Tongue (tissue), 3 donors: ENCODE data around the gene ZZZ3. TPM values are rescaled to one million over a fixed set of nuclear protein-coding genes. Genes with fewer than 3 reads are reported as not detected.
"Not testable (repeated sequence)": the region's sequence is repeated elsewhere in the genome, so short reads cannot be mapped to it uniquely, and the experiment has no call there.

Experiments used
- DNase-seq: peaks from one replicate; pipeline ENCODE4 v3.0.0-alpha.2; 2015
- small RNA-seq: library from RNA; depleted of rRNA; stranded (forward); fragments of <200 nt; gene quantifications from one replicate; pipeline ENCODE3, GENCODE V24; 2014; ENCODE audit warnings: low replicate concordance
- total RNA-seq: library from RNA; depleted of rRNA; stranded (reverse); fragments of >200 nt; gene quantifications from one replicate; pipeline ENCODE4 v1.2.3, GENCODE V29; 2014

ZZZ3 gene
- total RNA-seq, 1 donor from 2014 or later: 98.3 TPM

DNA sequence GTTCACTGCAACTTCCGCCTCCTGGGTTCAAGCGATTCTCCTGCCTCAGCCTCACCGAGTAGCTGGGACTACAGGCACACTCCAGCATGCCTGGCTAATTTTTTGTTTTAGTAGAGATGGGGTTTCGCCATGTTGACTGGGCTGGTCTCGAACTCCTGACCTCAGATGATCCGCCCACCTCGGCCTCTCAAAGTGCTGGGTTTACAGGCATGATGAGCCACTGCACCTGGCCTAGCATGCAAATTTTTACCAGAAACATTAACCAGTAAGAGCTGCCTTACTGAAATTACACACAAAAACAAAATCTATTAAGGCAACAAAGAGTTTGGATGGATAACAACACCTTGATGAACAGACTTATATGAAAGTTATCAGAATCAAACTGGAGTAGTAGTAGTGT, 12.1 kb downstream of the ZZZ3 start:
- DNase-seq: no peak

DNA sequence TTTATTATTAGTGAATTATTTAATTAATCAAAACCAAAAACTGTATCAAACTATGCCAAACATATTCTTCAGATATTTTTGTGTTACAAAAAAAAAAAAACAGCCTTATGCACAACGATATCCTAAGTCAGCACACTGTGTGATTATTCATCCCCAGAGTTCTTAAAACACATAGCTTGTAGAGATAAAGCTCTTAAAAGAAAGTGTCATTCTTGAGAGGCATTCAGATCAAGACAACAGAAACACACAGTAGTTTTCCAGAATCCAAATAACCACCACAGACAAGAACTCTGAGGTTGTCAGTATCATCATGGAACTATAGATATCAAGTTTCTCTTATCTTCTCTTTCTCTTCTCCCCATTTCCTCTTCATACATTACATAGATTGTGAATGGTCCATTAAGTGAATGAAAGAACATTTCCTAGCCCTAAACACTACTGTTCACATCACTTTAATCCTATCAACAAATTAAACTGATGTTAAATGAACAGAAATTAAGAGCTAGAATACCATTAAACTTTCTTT, 13.5 kb downstream of the ZZZ3 start:
- DNase-seq: no peak

DNA sequence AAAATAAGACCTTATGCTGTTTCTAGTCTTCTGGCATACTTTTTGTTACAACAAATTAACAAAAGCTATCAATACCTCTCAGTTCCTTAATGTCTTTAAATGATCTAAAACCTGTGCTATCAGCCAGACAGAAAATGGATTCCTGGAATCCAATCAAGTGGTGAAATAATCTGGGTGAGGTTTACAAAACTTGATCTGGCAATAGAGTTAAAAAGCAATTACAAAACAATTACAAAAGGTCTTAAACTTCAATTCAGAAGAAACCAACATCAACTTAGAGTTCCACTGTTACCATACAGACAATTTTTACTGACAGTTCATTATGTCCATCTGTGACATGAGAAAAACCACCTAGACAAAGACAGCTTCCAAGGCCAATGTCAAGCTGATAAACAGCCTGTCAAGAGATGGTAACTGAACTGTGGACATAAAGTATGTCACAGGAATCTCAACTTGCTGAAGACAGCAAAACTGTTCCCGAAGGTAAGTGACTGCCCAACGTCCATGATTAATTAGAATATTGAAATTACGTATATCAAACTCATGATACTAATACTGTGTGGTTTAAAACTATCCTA, 17.4 kb downstream of the ZZZ3 start:
- no peak for DNase-seq

DNA sequence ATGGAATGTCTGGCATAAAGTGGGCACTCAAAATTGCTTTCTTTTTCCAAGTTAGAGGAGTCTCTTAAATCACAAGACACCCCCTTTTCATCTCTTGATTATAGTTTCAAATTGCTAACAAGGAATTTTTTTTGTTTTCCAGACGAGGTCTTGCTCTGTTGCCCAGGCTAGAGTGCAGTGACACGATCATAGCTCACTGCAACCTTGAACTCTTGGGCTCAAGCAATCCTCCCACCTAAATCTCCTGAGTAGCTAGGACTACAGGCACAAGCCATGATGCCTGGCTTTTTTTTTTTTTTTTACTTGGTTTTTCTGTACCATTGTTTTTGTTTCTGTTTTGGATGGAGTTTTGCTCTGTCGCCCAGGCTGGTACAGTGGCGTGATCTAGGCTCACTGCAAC, 20.8 kb downstream of the ZZZ3 start:
- DNase-seq: no peak

DNA sequence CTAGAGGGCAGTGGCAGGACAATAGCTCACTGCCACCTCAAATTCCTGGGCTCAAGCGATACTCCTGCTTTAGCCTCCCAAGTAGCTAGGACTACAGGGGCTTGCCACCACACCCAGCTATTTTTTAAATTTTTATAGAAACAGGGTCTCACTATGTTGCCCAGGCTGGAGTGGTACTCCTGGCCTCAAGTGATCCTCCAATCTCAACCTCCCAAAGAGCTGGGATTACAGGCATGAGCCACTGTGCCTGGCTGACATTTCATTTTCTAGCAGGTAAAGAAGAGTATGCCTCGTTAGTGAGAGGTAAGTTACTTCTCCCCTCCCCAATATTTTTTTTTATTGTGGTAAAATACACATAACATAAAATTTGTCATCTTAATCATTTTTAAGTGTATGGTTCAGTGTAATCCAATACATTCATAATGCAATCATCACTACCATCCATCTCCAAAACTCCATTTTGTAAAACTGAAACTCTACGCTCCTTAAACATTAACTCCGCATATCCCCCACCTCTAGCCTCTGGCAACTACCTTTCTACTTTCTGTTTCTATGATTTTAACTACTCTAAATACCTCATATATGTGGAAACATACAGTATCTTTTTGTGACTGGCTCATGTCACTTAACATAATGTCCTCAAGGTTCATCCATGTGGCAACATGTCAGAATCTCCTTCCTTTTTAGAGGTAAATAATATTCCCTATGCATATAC, 22.4 kb downstream of the ZZZ3 start:
- DNase-seq: no peak

DNA sequence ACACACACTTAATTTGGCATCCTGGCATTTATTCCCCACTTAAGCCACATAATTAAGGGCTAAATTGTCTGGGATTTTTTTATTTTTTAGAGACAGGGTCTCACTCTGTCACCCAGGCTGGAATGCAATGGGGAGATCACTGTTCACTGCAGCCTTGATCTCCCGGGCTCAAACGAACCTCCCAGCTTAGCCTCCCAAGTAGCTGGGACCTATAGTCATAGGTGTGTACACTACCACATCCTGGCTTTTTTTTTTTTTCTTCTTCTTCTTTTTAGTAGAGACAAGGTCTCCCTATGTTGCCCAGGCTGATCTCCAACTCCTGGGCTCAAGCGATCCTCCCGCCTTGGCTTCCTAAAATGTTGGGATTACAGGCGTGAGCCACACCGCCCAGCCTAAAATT, 24.2 kb downstream of the ZZZ3 start:
- no peak for DNase-seq

DNA sequence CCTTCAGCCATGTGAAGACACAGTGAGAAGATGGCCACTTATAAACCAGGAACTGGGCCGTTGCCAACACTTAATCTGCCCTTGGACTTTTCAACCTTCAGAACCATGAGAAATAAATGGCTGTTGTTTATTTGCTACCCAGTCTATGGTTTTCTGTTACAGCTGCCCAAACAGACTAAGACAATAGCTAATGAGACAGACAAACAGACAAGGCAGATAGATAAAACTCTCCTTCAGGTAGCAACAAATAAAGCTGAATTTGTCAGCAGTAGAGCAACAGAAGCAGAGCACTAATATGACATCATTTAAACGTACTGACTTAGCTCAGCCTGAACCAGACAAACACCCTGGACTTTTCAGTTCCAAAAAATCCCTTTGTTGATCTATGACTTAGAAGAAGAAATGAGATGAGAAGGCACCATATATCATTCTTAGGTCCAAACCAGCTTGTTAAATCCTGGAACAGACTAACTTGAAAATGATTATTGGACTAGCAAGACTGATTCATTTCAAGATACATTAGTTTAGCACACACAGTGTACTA, 27.0 kb downstream of the ZZZ3 start:
- peak; percentile 23 for DNase-seq

DNA sequence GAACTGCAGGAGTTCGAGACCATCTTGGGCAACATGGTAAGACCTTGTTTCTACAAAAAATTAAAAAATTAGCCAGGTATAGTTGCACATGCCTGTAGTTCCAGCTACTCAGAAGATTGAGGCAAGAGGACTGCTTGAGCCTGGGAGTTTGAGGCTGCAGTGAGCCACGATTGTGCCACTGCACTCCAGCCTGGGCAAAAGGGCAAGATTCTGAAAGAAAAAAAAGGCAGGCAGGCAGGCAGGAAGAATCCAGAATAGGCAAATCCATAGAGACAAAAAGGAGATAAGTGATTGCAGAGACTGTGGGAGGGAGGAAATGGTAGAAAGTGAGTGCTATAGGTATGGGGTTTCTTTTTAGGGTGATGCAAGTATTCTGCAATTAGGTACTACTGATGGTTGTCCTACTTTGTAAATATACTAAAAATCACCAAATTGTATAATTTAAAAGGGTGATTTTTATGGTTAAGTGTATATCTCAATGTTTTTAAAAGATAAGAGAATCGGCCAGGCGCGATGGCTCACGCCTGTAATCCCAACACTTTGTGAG, 29.4 kb downstream of the ZZZ3 start:
- DNase-seq: no peak

DNA sequence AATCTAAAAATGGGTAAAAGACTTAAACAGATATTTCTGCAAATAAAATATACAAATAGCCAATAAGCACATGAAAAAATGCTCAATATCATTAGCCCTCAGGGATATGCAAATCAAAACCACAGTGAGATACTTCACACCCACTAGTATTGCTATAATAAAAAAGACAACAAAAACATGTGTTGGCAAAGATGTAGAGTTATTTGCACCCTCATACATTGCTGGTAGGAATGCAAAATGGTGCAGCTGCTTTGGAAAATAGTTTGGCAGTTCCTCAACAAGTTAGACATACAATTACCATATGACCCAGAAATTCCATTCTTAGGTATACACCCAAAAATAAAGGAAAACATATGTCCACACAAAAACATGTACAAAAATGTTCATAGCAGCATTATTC, 30.2 kb downstream of the ZZZ3 start:
- peak; percentile 10 for DNase-seq

DNA sequence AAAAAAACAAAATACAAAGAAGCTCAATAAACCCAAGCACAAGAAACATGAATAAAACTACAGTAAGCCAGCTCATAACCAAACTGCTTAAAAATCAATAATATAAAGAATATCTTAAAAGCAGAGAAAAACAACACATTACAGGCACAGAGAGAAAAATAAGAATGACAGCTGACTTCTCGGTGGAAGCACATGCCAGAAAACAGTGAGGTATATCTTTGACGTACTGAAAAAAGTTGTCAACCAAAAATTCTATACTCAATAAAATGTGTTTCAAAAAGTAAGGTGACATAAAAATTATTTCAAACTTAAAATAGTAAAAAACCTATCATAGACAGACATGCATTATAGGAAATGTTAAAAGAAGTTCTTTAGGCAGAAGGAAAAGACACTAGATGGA, 33.3 kb downstream of the ZZZ3 start:
- DNase-seq: no peak

DNA sequence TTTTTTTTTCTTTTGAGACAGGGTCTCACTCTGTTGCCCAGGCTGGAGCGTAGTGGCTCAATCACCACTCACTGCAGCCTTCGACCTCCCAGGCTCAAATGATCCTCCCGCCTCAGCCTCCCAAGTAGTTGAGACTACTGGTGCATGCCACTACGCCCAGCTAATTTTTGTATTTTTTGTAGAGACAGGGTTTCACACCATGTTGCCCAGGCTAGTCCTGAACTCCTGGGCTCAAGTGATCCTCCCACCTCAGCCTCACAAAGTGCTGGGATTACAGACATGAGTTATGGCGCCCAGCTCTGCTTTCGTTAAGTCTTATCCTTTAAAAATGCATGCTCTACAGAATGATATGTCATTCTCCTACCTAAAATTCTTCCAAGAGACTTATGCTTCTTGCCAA, 36.2 kb downstream of the ZZZ3 start:
- not testable (repeated sequence) for DNase-seq

DNA sequence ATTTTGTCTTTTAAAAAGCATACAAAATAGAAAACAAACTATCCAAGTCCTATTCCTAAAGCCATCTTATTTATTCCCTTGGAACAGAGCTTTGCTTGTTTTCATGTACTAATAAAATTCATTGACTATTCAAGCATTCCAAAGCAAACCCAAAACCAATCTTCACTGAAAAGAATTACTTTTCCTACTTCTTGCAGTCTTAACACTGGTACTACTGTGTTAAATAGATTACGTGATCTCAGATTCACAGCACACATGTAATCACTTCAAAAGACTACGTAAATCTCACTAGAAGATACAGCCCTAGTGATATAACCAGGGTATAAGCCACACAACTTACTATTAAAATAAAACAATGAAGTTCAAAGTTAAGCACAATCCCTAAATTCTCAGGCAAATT, 39.0 kb downstream of the ZZZ3 start:
- no peak for DNase-seq

DNA sequence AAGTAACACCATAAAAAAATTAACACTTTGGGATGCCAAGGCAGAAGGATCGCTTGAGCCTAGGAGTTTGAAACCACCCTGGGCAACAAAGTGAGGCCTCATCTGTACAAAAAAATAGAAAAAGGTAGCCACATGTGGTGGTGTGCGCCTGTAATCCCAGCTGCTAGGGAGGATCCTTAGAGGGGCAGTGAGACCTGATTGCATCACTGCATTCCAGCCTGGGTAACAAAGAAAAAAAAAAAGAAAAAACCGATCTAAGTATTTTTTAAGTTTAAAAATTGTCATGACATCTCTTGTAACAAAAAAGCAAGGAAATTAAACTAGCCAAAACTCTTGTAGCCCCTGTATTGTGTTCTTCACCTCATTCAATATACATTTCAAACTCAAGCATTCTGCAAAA, 39.5 kb downstream of the ZZZ3 start:
- no peak for DNase-seq

DNA sequence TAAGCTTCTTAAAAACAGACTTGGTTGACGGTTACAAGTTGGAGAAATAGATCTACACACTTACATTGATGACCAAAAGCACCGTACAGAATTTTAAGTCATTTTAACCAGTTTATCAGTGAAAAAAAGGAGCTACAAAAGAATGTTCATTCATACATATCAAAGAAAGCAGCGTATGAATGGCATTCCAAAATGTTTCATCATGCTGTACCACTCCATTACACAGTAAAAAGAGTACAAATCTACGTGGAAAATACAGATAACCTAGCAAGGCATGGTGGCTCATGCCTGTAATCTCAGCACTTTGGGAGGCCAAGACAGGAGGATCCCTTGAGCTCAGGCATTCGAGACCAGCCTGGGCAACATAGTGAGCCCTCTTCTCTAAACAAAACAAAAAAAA, 40.3 kb downstream of the ZZZ3 start:
- DNase-seq: no peak

DNA sequence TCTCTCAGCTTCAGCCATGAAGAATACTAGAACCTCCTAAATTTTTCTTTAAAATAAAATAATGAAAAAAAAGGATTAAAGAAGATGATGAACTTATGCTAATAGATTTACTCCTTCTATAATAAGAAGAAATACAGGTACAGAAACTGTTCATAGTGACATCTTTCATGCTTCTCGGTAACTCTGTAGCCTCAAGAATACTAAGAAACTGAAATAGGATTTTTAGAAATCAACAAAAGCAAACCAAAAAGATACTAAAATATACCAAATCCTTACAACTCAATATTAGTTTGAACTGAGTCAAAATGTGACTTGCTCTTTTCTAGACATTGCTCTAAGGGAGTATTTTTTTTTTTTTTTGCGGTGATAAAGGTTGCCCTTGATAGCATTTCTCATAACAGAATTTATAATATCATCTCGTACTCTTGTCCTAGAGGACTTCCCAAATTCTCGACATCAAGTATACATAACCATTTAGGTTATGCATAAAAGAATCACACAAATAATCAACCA, 42.8 kb downstream of the ZZZ3 start:
- DNase-seq: no peak

DNA sequence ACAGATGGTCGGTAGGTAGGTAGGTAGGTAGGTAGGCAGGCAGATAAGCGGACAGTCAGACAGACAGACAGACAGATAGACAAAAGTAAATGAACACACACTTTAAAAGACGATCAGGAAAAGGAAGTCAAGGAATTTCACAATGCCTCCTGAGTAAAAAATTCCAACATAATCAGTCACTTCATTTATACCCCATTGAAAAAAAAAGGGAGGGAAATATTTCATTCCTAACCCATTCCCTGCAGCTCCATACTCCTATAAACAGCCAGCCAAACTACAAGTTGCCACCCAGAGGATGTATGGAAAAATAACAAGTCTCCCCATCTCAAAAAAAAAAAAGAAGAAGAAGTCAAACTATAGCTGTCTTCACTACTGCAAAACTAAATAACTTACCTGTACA, 43.4 kb downstream of the ZZZ3 start:
- no peak for DNase-seq

DNA sequence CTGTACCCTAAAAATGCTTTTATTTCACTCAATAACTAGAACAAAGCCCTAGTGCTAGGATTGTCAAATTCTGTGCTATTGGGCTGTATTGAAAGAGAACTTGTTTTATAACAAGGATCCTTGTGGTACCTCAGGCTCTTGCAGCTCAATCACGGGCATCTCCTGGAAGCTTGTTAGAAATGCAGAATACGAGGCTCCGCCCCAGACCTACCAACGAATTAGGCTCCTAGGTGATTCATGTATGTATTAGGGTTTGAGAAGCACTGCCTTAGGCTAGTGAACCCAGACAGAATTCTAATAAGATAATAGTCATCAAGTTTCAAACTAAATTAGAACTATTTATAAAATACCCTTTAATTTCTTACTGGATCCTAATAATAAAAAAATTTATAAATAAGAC, 45.6 kb downstream of the ZZZ3 start:
- DNase-seq: no peak

Small RNA genes lying within 50 kb of the gene (small RNA-seq; reads per million reads assigned to genes)
- not detected for gene RN7SL370P

Other genes with a start within 250 kb of the ZZZ3 start
- 95.5 TPM for gene USP33, start 77.2 kb upstream of the ZZZ3 start, total RNA-seq
- 21.5 TPM for gene MIGA1, start 97.0 kb upstream of the ZZZ3 start, total RNA-seq
- gene NEXN, start 206.0 kb upstream of the ZZZ3 start, total RNA-seq: 70.8 TPM